GM21786 (cell line): ENCODE data around the gene EDEM1.
"Not testable (repeated sequence)": the region's sequence is repeated elsewhere in the genome, so short reads cannot be mapped to it uniquely, and the experiment has no call there.

Experiments used
- ATAC-seq: cut with Tn5 transposase; IDR thresholded peaks from one replicate; pipeline ENCODE4 v1.9.1; 2021; ENCODE audit not compliant: unreplicated experiment

The EDEM1 gene

GRCh38 chr3:5187156-5187919 is at the start of gene EDEM1:
Gene EDEM1, plus strand, starts transcription at chr3:5187707. Its CDS starts 99 bp downstream, at chr3:5187806.
- ATAC-seq = peak; percentile 74

- no peak for ATAC-seq
Observed at GRCh38 chr3:5138214-5138981, 49.1 kb upstream of the EDEM1 start.

GRCh38 chr3:5140230-5140621 is 47.3 kb upstream of the EDEM1 start:
- peak; percentile 40 for ATAC-seq

- ATAC-seq = no peak
Observed at GRCh38 chr3:5140839-5141238, 46.7 kb upstream of the EDEM1 start.

- no peak for ATAC-seq
Observed at GRCh38 chr3:5141760-5142159, 45.7 kb upstream of the EDEM1 start.

- no peak for ATAC-seq
Observed at GRCh38 chr3:5143464-5143863, 44.0 kb upstream of the EDEM1 start.

- ATAC-seq = no peak
Observed at GRCh38 chr3:5144316-5144994, 43.1 kb upstream of the EDEM1 start.

- no peak for ATAC-seq
Observed at GRCh38 chr3:5145120-5145519, 42.4 kb upstream of the EDEM1 start.

- ATAC-seq = not testable (repeated sequence)
Observed at GRCh38 chr3:5147152-5147551, 40.4 kb upstream of the EDEM1 start.

GRCh38 chr3:5149306-5149880 is 38.1 kb upstream of the EDEM1 start:
- no peak for ATAC-seq

GRCh38 chr3:5151586-5151985 is 35.9 kb upstream of the EDEM1 start:
- ATAC-seq = no peak

GRCh38 chr3:5153074-5153473 is 34.4 kb upstream of the EDEM1 start:
- no peak for ATAC-seq

GRCh38 chr3:5155241-5155640 is 32.3 kb upstream of the EDEM1 start:
- no peak for ATAC-seq

- no peak for ATAC-seq
Observed at GRCh38 chr3:5160321-5160720, 27.2 kb upstream of the EDEM1 start.

- peak; percentile 42 for ATAC-seq
Observed at GRCh38 chr3:5160940-5161858, 26.3 kb upstream of the EDEM1 start.

GRCh38 chr3:5162102-5162501 is 25.4 kb upstream of the EDEM1 start:
- ATAC-seq = no peak

- ATAC-seq = no peak
Observed at GRCh38 chr3:5165698-5166097, 21.8 kb upstream of the EDEM1 start.

GRCh38 chr3:5166846-5167245 is 20.7 kb upstream of the EDEM1 start:
- no peak for ATAC-seq

GRCh38 chr3:5168110-5168509 is 19.4 kb upstream of the EDEM1 start:
- no peak for ATAC-seq

- ATAC-seq = no peak
Observed at GRCh38 chr3:5169807-5170206, 17.7 kb upstream of the EDEM1 start.
